ENCODE measurements around the gene SLC26A8. TPM values are rescaled to one million over a fixed set of nuclear protein-coding genes. Genes with fewer than 3 reads are reported as not detected.
"Not testable (repeated sequence)": the region's sequence is repeated elsewhere in the genome, so short reads cannot be mapped to it uniquely, and the experiment has no call there.

SLC26A8 gene
- total RNA-seq, 1 donor from 2014 or later: not detected

GRCh38 chr6:36035225-36035624 is 10.8 kb upstream of the SLC26A8 start:
- H3K27me3 ChIP-seq (ENCODE audit: control insufficient read depth, insufficient read depth, low read length): no peaks in the 10 kb centered on the region
- DNase-seq (ENCODE audit: low read depth) (no peak), FAIRE-seq (no peak)
- no peak overlapping the region for H3K4me3 ChIP-seq (ENCODE audit: low read depth, low read length)
- no peaks in the 10 kb centered on the region for H3K36me3 ChIP-seq (ENCODE audit: control insufficient read depth, insufficient read depth, low read length)
- no peak for TF ChIP-seq CTCF (IDR thresholded peaks at IDR 0.05; ENCODE audit: insufficient read depth, low read length, severe bottlenecking)

GRCh38 chr6:36034441-36034840 is 10.0 kb upstream of the SLC26A8 start:
- H3K4me3 ChIP-seq (ENCODE audit: low read depth, low read length): no peak overlapping the region
- FAIRE-seq: no peak
- H3K36me3 ChIP-seq (ENCODE audit: control insufficient read depth, insufficient read depth, low read length): no peaks in the 10 kb centered on the region
- no peak for DNase-seq (ENCODE audit: low read depth)
- no peaks in the 10 kb centered on the region for H3K27me3 ChIP-seq (ENCODE audit: control insufficient read depth, insufficient read depth, low read length)
- no peak for TF ChIP-seq CTCF (IDR thresholded peaks at IDR 0.05; ENCODE audit: insufficient read depth, low read length, severe bottlenecking)

- no peak for FAIRE-seq
- peak; percentile 72 for DNase-seq (ENCODE audit: low read depth)
- Histone ChIP-seq H3K4me3 (ENCODE audit: low read depth, low read length) (no peak overlapping the region), H3K36me3 (ENCODE audit: control insufficient read depth, insufficient read depth, low read length) (no peaks in the 10 kb centered on the region), H3K27me3 (ENCODE audit: control insufficient read depth, insufficient read depth, low read length) (no peaks in the 10 kb centered on the region)
- TF ChIP-seq CTCF (IDR thresholded peaks at IDR 0.05; ENCODE audit: insufficient read depth, low read length, severe bottlenecking): no peak
These were observed 9.5 kb upstream of the SLC26A8 start for GRCh38 chr6:36033935-36034334.

GRCh38 chr6:36033144-36033543 is 8.7 kb upstream of the SLC26A8 start:
- H3K36me3 ChIP-seq (ENCODE audit: control insufficient read depth, insufficient read depth, low read length); H3K4me3 ChIP-seq (ENCODE audit: low read depth, low read length); DNase-seq (ENCODE audit: low read depth); FAIRE-seq; H3K27me3 ChIP-seq (ENCODE audit: control insufficient read depth, insufficient read depth, low read length): not testable (repeated sequence)

- DNase-seq (ENCODE audit: low read depth) (no peak), FAIRE-seq (no peak)
- no peaks in the 10 kb centered on the region for H3K36me3 ChIP-seq (ENCODE audit: control insufficient read depth, insufficient read depth, low read length)
These were observed 7.8 kb upstream of the SLC26A8 start for GRCh38 chr6:36032261-36032660.

GRCh38 chr6:36029464-36029863 is 5.0 kb upstream of the SLC26A8 start:
- TF ChIP-seq CTCF (IDR thresholded peaks at IDR 0.05; ENCODE audit: insufficient read depth, low read length, severe bottlenecking): no peak
- Histone ChIP-seq H3K36me3 (ENCODE audit: control insufficient read depth, insufficient read depth, low read length) (no peaks in the 10 kb centered on the region), H3K27me3 (ENCODE audit: control insufficient read depth, insufficient read depth, low read length) (no peaks in the 10 kb centered on the region), H3K4me3 (ENCODE audit: low read depth, low read length) (peak overlapping the region; percentile 98)
- DNase-seq (ENCODE audit: low read depth): peak; percentile 79
- no peak for FAIRE-seq

More at GRCh38 chr6:36032261-36032660, 7.8 kb upstream of the SLC26A8 start:
- H3K27me3 ChIP-seq (ENCODE audit: control insufficient read depth, insufficient read depth, low read length): no peaks in the 10 kb centered on the region
- no peak overlapping the region for H3K4me3 ChIP-seq (ENCODE audit: low read depth, low read length)
- TF ChIP-seq CTCF (IDR thresholded peaks at IDR 0.05; ENCODE audit: insufficient read depth, low read length, severe bottlenecking): no peak
